Endodermal cell (in vitro differentiated cells): ENCODE results near the gene WSCD2. TPM values are rescaled to one million over a fixed set of nuclear protein-coding genes. Genes with fewer than 3 reads are reported as not detected.

ENCODE experiments used
- DNase-seq: peaks from one replicate; pipeline ENCODE4 v3.0.0-alpha.2; 2017
- H3K27ac ChIP-seq: 2 replicates; pipeline ENCODE4 v1.5.1; 2013; ENCODE audit warnings: mild to moderate bottlenecking, low read depth, low read length, moderate library complexity
- H3K27me3 ChIP-seq: 2 replicates; pipeline ENCODE4 v1.6.1; 2013; ENCODE audit warnings: mild to moderate bottlenecking, low read length, moderate library complexity; ENCODE audit not compliant: insufficient read depth, control insufficient read depth, poor library complexity, severe bottlenecking
- H3K36me3 ChIP-seq: 2 replicates; pipeline ENCODE4 v1.7.0; 2013; ENCODE audit warnings: mild to moderate bottlenecking, low read length, moderate library complexity; ENCODE audit not compliant: control insufficient read depth, insufficient read depth
- H3K4me1 ChIP-seq: one replicate; pipeline ENCODE4 v1.7.0; 2013; ENCODE audit warnings: low read length; ENCODE audit not compliant: control insufficient read depth, insufficient read depth
- H3K4me3 ChIP-seq: 2 replicates; pipeline ENCODE4 v1.5.1; 2013; ENCODE audit warnings: mild to moderate bottlenecking, low read length, moderate library complexity
- H3K9ac ChIP-seq: 2 replicates; pipeline ENCODE4 v1.6.1; 2013; ENCODE audit warnings: mild to moderate bottlenecking, low read length, moderate library complexity; ENCODE audit not compliant: poor library complexity, severe bottlenecking; ENCODE audit errors: extremely low read depth
- H3K9me3 ChIP-seq: 2 replicates; pipeline ENCODE4 v1.6.1; 2013; ENCODE audit warnings: mild to moderate bottlenecking, low read length, moderate library complexity; ENCODE audit not compliant: control insufficient read depth
- H3K27ac Mint-ChIP-seq: 2 replicates; pipeline ENCODE4 v1.8.0; 2020; ENCODE audit warnings: mixed read lengths
- H3K27me3 Mint-ChIP-seq: 2 replicates; pipeline ENCODE4 v1.8.0; 2021; ENCODE audit warnings: mild to moderate bottlenecking, mixed read lengths; ENCODE audit not compliant: insufficient read depth
- H3K36me3 Mint-ChIP-seq: 2 replicates; pipeline ENCODE4 v1.8.0; 2020; ENCODE audit warnings: low read depth, mixed read lengths
- H3K4me1 Mint-ChIP-seq: 2 replicates; pipeline ENCODE4 v1.8.0; 2020; ENCODE audit warnings: mixed read lengths
- H3K4me3 Mint-ChIP-seq: 2 replicates; pipeline ENCODE4 v1.8.0; 2020; ENCODE audit warnings: mild to moderate bottlenecking, moderate library complexity, mixed read lengths
- H3K9me3 Mint-ChIP-seq: 2 replicates; pipeline ENCODE4 v1.8.0; 2020; ENCODE audit warnings: mild to moderate bottlenecking, mixed read lengths
- CTCF ChIP-seq: fragments of 200-600 bp; sonication (generic); conservative IDR thresholded peaks from 2 replicates; pipeline ENCODE4 v1.5.0; 2021; ENCODE audit warnings: antibody characterized with exemption, mild to moderate bottlenecking
- WGBS, 2 experiments: methylation state at CpG; one replicate each; pipeline versions ENCODE4 v1.1.5 to v1.1.7; 2013; ENCODE audit warnings: missing lambda C conversion rate in 2 of 2, mixed read lengths in 1 of 2; ENCODE audit not compliant: insufficient coverage in 1 of 2, insufficient read length in 1 of 2; 5-methylcytosine and 5-hydroxymethylcytosine counted together
- total RNA-seq, 2 donors: library from RNA; stranded (reverse); fragmentation: NEBNext Ultra II Directional in 1 of 2; extraction: Animal tissue kit (Norgen Biotek cat#: 25700) in 1 of 2; gene quantifications; 2 replicates in 1 of 2; 3 replicates in 1 of 2; pipeline ENCODE4 v1.2.1, GENCODE V29; 2021

The WSCD2 gene
- total RNA-seq, 2 donors from 2014 or later: 0.80 to 1.3 TPM

GRCh38 chr12:108123402-108123801 is 5.7 kb upstream of the WSCD2 start:
- no peak for TF ChIP-seq CTCF
- no peak overlapping the region for H3K27ac Mint-ChIP-seq
- Histone ChIP-seq H3K27me3 (peaks cover under 1% of the 10 kb centered on the region), H3K9ac (no peak overlapping the region), H3K9me3 (no peaks in the 10 kb centered on the region), H3K4me3 (no peak overlapping the region), H3K36me3 (no peaks in the 10 kb centered on the region), H3K27ac (no peak overlapping the region), H3K4me1 (no peaks in the 10 kb centered on the region)
- 91 to 94% methylated on average over 2 to 6 of the region's 6 CpGs for WGBS, 2 experiments
- no peaks in the 10 kb centered on the region for H3K9me3 Mint-ChIP-seq
- no peaks in the 10 kb centered on the region for H3K36me3 Mint-ChIP-seq
- no peak overlapping the region for H3K4me3 Mint-ChIP-seq
- H3K4me1 Mint-ChIP-seq: no peaks in the 10 kb centered on the region
- H3K27me3 Mint-ChIP-seq: peaks cover 30% of the 10 kb centered on the region
- DNase-seq: no peak

DNA sequence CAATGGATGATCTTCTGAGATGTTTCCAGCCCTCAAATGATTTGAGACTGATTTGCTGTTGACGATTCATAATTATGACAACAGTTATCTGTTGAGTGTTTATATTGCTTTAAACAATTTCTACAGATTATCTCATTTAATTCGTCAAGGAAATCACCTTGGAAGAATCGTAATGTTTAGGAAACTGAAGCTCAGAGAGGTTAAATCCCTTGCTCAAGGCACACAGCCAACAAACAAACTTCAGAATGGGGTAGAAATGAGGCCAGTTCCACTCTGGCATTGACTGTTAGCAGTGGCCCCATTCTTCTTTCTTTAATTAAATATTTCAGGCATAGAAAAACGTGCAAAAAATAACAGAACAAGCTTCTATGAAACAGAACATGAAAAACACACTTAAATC is 4.0 kb upstream of the WSCD2 start:
- WGBS, 2 experiments: 80% methylated on average over 4 of the region's 4 CpGs; no CpG with 5 or more reads in 1 of the 2 experiments
- Histone ChIP-seq H3K27ac (no peak overlapping the region), H3K9ac (no peak overlapping the region), H3K4me1 (no peaks in the 10 kb centered on the region), H3K9me3 (no peaks in the 10 kb centered on the region), H3K36me3 (no peaks in the 10 kb centered on the region), H3K4me3 (no peak overlapping the region), H3K27me3 (peaks cover 6% of the 10 kb centered on the region)
- no peaks in the 10 kb centered on the region for H3K36me3 Mint-ChIP-seq
- no peak overlapping the region for H3K27ac Mint-ChIP-seq
- peaks cover 2% of the 10 kb centered on the region for H3K4me1 Mint-ChIP-seq
- peaks cover 35% of the 10 kb centered on the region for H3K27me3 Mint-ChIP-seq
- TF ChIP-seq CTCF: no peak
- no peaks in the 10 kb centered on the region for H3K9me3 Mint-ChIP-seq
- DNase-seq: no peak
- no peak overlapping the region for H3K4me3 Mint-ChIP-seq

DNA sequence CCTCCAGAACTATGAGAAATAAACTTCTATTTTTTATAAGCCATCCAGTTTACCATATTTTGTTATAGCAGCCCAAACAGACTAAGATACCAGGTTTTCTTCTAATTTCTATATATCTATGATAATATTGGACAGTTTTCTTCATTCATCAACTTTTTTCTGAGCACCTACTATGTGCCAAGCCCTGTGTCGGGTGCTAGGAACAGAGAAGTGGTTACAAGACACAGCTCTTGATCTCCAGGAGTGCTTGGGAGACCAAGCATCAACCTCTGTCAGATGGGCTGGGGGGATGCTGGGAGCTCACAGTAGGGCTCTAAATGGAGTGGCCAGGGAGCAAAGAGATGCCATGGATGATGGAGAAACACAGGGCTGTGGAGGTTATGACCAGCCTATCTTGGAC is 2.9 kb upstream of the WSCD2 start:
- H3K4me1 Mint-ChIP-seq: peaks cover 4% of the 10 kb centered on the region
- no peaks in the 10 kb centered on the region for H3K9me3 Mint-ChIP-seq
- H3K36me3 ChIP-seq: no peaks in the 10 kb centered on the region
- TF ChIP-seq CTCF: no peak
- H3K27ac ChIP-seq: no peak overlapping the region
- peaks cover 47% of the 10 kb centered on the region for H3K27me3 Mint-ChIP-seq
- no peaks in the 10 kb centered on the region for H3K9me3 ChIP-seq
- DNase-seq: no peak
- H3K4me1 ChIP-seq: peaks cover under 1% of the 10 kb centered on the region
- 93 to 100% methylated on average over 1 of the region's 1 CpG for WGBS, 2 experiments
- no peak overlapping the region for H3K27ac Mint-ChIP-seq
- H3K4me3 Mint-ChIP-seq: no peak overlapping the region
- H3K4me3 ChIP-seq: no peak overlapping the region
- H3K27me3 ChIP-seq: peaks cover 18% of the 10 kb centered on the region
- H3K9ac ChIP-seq: no peak overlapping the region
- H3K36me3 Mint-ChIP-seq: no peaks in the 10 kb centered on the region
